ENCODE data around the gene KLHDC8A. TPM values are rescaled to one million over a fixed set of nuclear protein-coding genes. Genes with fewer than 3 reads are reported as not detected.

The KLHDC8A gene
- total RNA-seq, 2 experiments from 2014 or later, result not detected

DNA sequence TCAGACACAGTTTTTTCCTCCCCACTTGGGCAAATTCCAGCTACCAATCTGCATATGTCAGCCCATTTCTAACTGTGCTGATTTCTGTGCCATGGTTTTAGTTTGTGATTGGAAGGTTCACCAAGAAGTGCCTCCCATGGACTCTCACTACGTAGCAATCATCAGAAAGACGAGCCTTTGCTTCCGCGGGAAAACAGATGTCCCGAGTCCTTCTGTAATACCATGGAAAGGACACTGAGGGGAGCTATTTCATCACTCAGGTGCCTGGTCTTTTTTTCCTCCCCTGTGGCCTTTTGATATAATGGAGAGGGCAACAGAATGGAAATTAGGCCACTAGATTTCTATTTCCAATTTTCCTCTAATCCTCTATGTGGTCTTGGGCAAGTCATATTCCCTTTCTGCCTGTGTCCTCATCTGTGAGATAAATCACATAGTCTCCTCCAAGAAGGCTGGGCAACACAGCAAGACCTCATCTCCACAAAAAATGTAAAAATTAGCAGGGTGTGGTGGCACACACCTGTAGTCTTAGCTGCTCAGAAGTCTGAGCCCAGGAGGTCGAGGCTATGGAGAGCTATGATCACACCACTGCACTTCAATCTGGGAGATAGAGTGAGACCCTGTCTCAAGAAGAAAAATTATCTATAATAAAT lies 40.4 kb upstream of the KLHDC8A start:
- Histone ChIP-seq H3K27ac (ENCODE audit: low read depth in 1 of 2, low read length in 2 of 2) (no peak overlapping the region), H3K27me3 (ENCODE audit: control insufficient read depth in 1 of 2, insufficient read depth in 2 of 2, low read length in 2 of 2) (no peaks in the 10 kb centered on the region), H3K36me3 (ENCODE audit: insufficient read depth, low read length) (no peaks in the 10 kb centered on the region), H3K9me3 (ENCODE audit: control insufficient read depth in 1 of 2, insufficient read depth in 1 of 2, low read length in 2 of 2) (no peaks in the 10 kb centered on the region), H3K4me1 (ENCODE audit: insufficient read depth, low read length) (peaks cover 2% of the 10 kb centered on the region), H3K4me3 (ENCODE audit: low read length) (no peak overlapping the region)
- Mint-ChIP-seq H3K9me3 (no peaks in the 10 kb centered on the region), H3K27me3 (peaks cover 19% of the 10 kb centered on the region), H3K36me3 (ENCODE audit: low read depth) (no peaks in the 10 kb centered on the region), H3K4me3 (no peak overlapping the region), H3K27ac (no peak overlapping the region), H3K4me1 (ENCODE audit: low read depth) (peaks cover 7% of the 10 kb centered on the region)
- intact Hi-C loops (cut with DNase I, micrococcal nuclease), result loop anchor here (1.0 to 2.0 kb wide), 2 partner anchors 88 to 128 kb away; no protein-coding TSS in a partner anchor
- ChIA-PET POLR2A (interaction anchor here (1.6 kb wide), 1 partner anchor 127 kb away, joined by 3 read pairs; no protein-coding TSS in a partner anchor), CTCF (interaction anchor here (0.6 to 3.0 kb wide), 8 partner anchors 14 to 343 kb away, joined by 3 to 39 read pairs (median 5); no protein-coding TSS in a partner anchor)
- DNase-seq (peak in 4 of 14 experiments; percentile 15 to 65 (median 60)), ATAC-seq (ENCODE audit: poor library complexity) (peak; percentile 41)
- TF ChIP-seq, protein P1, sequence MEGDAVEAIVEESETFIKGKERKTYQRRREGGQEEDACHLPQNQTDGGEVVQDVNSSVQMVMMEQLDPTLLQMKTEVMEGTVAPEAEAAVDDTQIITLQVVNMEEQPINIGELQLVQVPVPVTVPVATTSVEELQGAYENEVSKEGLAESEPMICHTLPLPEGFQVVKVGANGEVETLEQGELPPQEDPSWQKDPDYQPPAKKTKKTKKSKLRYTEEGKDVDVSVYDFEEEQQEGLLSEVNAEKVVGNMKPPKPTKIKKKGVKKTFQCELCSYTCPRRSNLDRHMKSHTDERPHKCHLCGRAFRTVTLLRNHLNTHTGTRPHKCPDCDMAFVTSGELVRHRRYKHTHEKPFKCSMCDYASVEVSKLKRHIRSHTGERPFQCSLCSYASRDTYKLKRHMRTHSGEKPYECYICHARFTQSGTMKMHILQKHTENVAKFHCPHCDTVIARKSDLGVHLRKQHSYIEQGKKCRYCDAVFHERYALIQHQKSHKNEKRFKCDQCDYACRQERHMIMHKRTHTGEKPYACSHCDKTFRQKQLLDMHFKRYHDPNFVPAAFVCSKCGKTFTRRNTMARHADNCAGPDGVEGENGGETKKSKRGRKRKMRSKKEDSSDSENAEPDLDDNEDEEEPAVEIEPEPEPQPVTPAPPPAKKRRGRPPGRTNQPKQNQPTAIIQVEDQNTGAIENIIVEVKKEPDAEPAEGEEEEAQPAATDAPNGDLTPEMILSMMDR (IDR thresholded peaks at IDR 0.05), result peak; percentile 37

GRCh38 chr1:205395616-205396015 lies 38.9 kb upstream of the KLHDC8A start:
- H3K36me3 ChIP-seq (ENCODE audit: insufficient read depth, low read length), result no peaks in the 10 kb centered on the region
- H3K36me3 Mint-ChIP-seq (ENCODE audit: low read depth), result no peaks in the 10 kb centered on the region
- POLR2A ChIA-PET, result no interaction called here

DNA sequence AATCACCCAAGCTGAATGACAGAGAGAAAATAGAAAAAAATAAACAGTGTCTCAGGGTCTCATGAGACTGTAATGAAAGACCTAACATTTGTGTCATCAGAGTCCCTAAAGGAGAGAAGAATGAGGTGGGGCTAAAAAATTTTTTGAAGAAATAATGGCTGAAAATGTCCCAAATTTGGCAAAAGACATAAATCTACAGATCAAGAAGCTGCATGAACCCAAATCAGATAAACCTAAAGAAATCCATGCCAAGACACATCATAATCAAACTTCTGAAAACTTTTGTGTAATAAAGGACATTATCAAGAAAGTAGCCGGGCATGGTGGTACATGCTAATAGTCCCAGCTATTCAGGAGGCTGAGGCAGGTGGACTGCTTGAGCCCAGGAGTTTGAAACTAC lies 35.9 kb upstream of the KLHDC8A start:
- DNase-seq (no peak), ATAC-seq (ENCODE audit: poor library complexity) (no peak)
- no peak overlapping the region for H3K4me3 ChIP-seq (ENCODE audit: low read length)
- peaks cover 7 to 11% of the 10 kb centered on the region in 2 experiments for H3K27me3 ChIP-seq (ENCODE audit: control insufficient read depth in 1 of 2, insufficient read depth in 2 of 2, low read length in 2 of 2)
- H3K9me3 ChIP-seq (ENCODE audit: control insufficient read depth in 1 of 2, insufficient read depth in 1 of 2, low read length in 2 of 2), result no peaks in the 10 kb centered on the region
- TF ChIP-seq, protein P1 (IDR thresholded peaks at IDR 0.05), result no peak
- H3K4me1 ChIP-seq (ENCODE audit: insufficient read depth, low read length), result peaks cover 2% of the 10 kb centered on the region
- CTCF ChIA-PET, result interaction anchor here (0.9 kb wide), 1 partner anchor 11 kb away, joined by 3 read pairs; no protein-coding TSS in a partner anchor
- POLR2A ChIA-PET, result no interaction called here
- H3K36me3 ChIP-seq (ENCODE audit: insufficient read depth, low read length), result no peaks in the 10 kb centered on the region
- Mint-ChIP-seq H3K4me3 (no peak overlapping the region), H3K27ac (no peak overlapping the region), H3K27me3 (peaks cover 41% of the 10 kb centered on the region), H3K9me3 (no peaks in the 10 kb centered on the region), H3K4me1 (ENCODE audit: low read depth) (peaks cover 7% of the 10 kb centered on the region), H3K36me3 (ENCODE audit: low read depth) (no peaks in the 10 kb centered on the region)
- intact Hi-C loops (cut with DNase I, micrococcal nuclease), result no loop called here
- no peak overlapping the region for H3K27ac ChIP-seq (ENCODE audit: low read depth in 1 of 2, low read length in 2 of 2)

More at GRCh38 chr1:205395616-205396015, 38.9 kb upstream of the KLHDC8A start:
- Mint-ChIP-seq H3K9me3 (no peaks in the 10 kb centered on the region), H3K4me3 (no peak overlapping the region), H3K27ac (no peak overlapping the region), H3K27me3 (peaks cover 27% of the 10 kb centered on the region), H3K4me1 (ENCODE audit: low read depth) (peaks cover 7% of the 10 kb centered on the region)
- no peaks in the 10 kb centered on the region for H3K9me3 ChIP-seq (ENCODE audit: control insufficient read depth in 1 of 2, insufficient read depth in 1 of 2, low read length in 2 of 2)
- no peak for ATAC-seq (ENCODE audit: poor library complexity)
- H3K27me3 ChIP-seq (ENCODE audit: control insufficient read depth in 1 of 2, insufficient read depth in 2 of 2, low read length in 2 of 2), result peaks cover 7 to 9% of the 10 kb centered on the region in 2 experiments
- intact Hi-C loops (cut with DNase I, micrococcal nuclease), result loop anchor here in 1 of 2 experiments (2.0 kb wide), 1 partner anchor 129 kb away; no protein-coding TSS in a partner anchor
- peaks cover 2% of the 10 kb centered on the region for H3K4me1 ChIP-seq (ENCODE audit: insufficient read depth, low read length)
- H3K4me3 ChIP-seq (ENCODE audit: low read length), result no peak overlapping the region
- TF ChIP-seq, protein P1 (IDR thresholded peaks at IDR 0.05), result no peak
- CTCF ChIA-PET, result interaction anchor here (0.8 to 3.0 kb wide), 2 partner anchors 90 to 129 kb away, joined by 3 to 18 read pairs; no protein-coding TSS in a partner anchor
- DNase-seq, result no peak
- no peak overlapping the region for H3K27ac ChIP-seq (ENCODE audit: low read depth in 1 of 2, low read length in 2 of 2)
